A549 (cell line): ENCODE data around the gene SP5.

Source experiments
- HOXB5 ChIP-seq: fragments of 250-450 bp; sonication (Bioruptor Pico); IDR thresholded peaks from 2 replicates; pipeline ENCODE4 v1.5.0; 2020; ENCODE audit warnings: mild to moderate bottlenecking, moderate library complexity
- NR3C1 ChIP-seq: fragments of >200 bp; sonication (Bioruptor Twin); formaldehyde crosslinking; IDR thresholded peaks from 3 replicates; pipeline ENCODE4 v1.6.1; 2017
- POLR2A ChIP-seq: IDR thresholded peaks from 2 replicates; pipeline ENCODE4 v1.6.1; 2012; ENCODE audit warnings: mild to moderate bottlenecking, low read length
- RAD21 ChIP-seq, 2 experiments: fragments of >200 bp in 1 of 2; sonication (Bioruptor Twin) in 1 of 2; formaldehyde crosslinking in 1 of 2; IDR thresholded peaks in 1 of 2; conservative IDR thresholded peaks in 1 of 2; 2 replicates in 1 of 2; 3 replicates in 1 of 2; pipeline ENCODE4 v1.6.1; 2012 to 2018; ENCODE audit warnings: inconsistent platforms in 1 of 2
- RNF2 ChIP-seq: fragments of 200-600 bp; sonication (generic); IDR thresholded peaks from 2 replicates; pipeline ENCODE4 v1.6.1; 2016; ENCODE audit warnings: low read depth, mild to moderate bottlenecking, antibody characterized with exemption, moderate library complexity, borderline replicate concordance
- USF2 ChIP-seq: fragments of 450-650 bp; IDR thresholded peaks from 2 replicates; pipeline ENCODE4 v1.6.1; 2014; ENCODE audit warnings: antibody characterized with exemption
- ZFP36 ChIP-seq: fragments of 450-650 bp; IDR thresholded peaks from 2 replicates; pipeline ENCODE4 v1.6.1; 2014; ENCODE audit warnings: borderline replicate concordance; ENCODE audit not compliant: partially characterized antibody
- TF ChIP-seq, protein P1 (sequence below): fragments of >200 bp; sonication (Bioruptor Twin); formaldehyde crosslinking; IDR thresholded peaks from 3 replicates; pipeline ENCODE4 v1.5.1; 2016

- TF ChIP-seq POLR2A (no peak), USF2 (no peak), NR3C1 (no peak), RNF2 (no peak), RAD21 (conservative IDR thresholded peaks at IDR 0.05 in 1 of 2, IDR thresholded peaks at IDR 0.05 in 1 of 2) (no peak), ZFP36 (no peak), HOXB5 (CRISPR knock-in tag) (no peak)
- TF ChIP-seq, protein P1, sequence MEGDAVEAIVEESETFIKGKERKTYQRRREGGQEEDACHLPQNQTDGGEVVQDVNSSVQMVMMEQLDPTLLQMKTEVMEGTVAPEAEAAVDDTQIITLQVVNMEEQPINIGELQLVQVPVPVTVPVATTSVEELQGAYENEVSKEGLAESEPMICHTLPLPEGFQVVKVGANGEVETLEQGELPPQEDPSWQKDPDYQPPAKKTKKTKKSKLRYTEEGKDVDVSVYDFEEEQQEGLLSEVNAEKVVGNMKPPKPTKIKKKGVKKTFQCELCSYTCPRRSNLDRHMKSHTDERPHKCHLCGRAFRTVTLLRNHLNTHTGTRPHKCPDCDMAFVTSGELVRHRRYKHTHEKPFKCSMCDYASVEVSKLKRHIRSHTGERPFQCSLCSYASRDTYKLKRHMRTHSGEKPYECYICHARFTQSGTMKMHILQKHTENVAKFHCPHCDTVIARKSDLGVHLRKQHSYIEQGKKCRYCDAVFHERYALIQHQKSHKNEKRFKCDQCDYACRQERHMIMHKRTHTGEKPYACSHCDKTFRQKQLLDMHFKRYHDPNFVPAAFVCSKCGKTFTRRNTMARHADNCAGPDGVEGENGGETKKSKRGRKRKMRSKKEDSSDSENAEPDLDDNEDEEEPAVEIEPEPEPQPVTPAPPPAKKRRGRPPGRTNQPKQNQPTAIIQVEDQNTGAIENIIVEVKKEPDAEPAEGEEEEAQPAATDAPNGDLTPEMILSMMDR, result no peak
These were observed 49.4 kb upstream of the SP5 start for GRCh38 chr2:170665743-170666142.
